Mononuclear cell (primary cell): ENCODE measurements around the gene ACCS. TPM values are rescaled to one million over a fixed set of nuclear protein-coding genes. Genes with fewer than 3 reads are reported as not detected.

Source experiments
- H3K27me3 ChIP-seq: 2 replicates; pipeline ENCODE4 v1.6.0; 2011; ENCODE audit warnings: low read length, control low read depth; ENCODE audit not compliant: insufficient read depth
- H3K4me1 ChIP-seq: 2 replicates; pipeline ENCODE4 v1.5.1; 2011; ENCODE audit warnings: mild to moderate bottlenecking, low read length, control low read depth; ENCODE audit not compliant: insufficient read depth
- H3K4me3 ChIP-seq: 2 replicates; pipeline ENCODE4 v1.5.1; 2011; ENCODE audit warnings: mild to moderate bottlenecking, low read length, moderate library complexity
- H3K9me3 ChIP-seq: 2 replicates; pipeline ENCODE4 v1.5.1; 2011; ENCODE audit warnings: low read depth, mild to moderate bottlenecking, control low read depth, low read length
- total RNA-seq: library from RNA; depleted of rRNA; stranded (reverse); fragments of >200 nt; gene quantifications from one replicate; pipeline ENCODE4 v1.2.3, GENCODE V29; 2012

Gene ACCS
- total RNA-seq, 1 donor, result 4.8 TPM

GRCh38 chr11:44127130-44127529, 61.1 kb downstream of the ACCS start:
- no peaks in the 10 kb centered on the region for H3K27me3 ChIP-seq

DNA sequence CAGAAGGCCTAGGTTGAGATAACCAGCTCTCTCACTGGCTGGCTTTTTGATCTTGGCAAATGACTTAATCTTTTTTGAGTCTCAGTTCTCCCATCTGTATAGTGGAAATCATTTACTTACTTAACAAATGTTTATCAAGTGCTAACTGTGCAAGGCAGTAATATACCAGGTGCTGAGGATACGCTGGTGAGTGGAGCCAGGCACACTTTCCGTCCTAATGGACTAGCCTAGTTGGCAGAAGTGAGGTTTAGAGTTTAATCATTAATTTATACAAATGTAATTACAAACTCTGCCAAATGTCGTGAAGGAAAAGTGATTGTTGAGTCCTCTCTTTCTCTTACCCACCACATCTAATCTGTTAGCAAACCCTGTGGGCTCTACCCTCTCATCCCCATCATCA, 62.7 kb downstream of the ACCS start:
- Histone ChIP-seq H3K4me3 (no peak overlapping the region), H3K9me3 (no peaks in the 10 kb centered on the region), H3K4me1 (no peaks in the 10 kb centered on the region), H3K27me3 (no peaks in the 10 kb centered on the region)

More at GRCh38 chr11:44127130-44127529, 61.1 kb downstream of the ACCS start:
- Histone ChIP-seq H3K4me3 (no peak overlapping the region), H3K4me1 (no peaks in the 10 kb centered on the region), H3K9me3 (no peaks in the 10 kb centered on the region)

GRCh38 chr11:44130751-44131150, 64.7 kb downstream of the ACCS start:
- H3K9me3 ChIP-seq, result no peaks in the 10 kb centered on the region
- H3K4me1 ChIP-seq, result no peaks in the 10 kb centered on the region
- H3K27me3 ChIP-seq, result no peaks in the 10 kb centered on the region
- no peak overlapping the region for H3K4me3 ChIP-seq

DNA sequence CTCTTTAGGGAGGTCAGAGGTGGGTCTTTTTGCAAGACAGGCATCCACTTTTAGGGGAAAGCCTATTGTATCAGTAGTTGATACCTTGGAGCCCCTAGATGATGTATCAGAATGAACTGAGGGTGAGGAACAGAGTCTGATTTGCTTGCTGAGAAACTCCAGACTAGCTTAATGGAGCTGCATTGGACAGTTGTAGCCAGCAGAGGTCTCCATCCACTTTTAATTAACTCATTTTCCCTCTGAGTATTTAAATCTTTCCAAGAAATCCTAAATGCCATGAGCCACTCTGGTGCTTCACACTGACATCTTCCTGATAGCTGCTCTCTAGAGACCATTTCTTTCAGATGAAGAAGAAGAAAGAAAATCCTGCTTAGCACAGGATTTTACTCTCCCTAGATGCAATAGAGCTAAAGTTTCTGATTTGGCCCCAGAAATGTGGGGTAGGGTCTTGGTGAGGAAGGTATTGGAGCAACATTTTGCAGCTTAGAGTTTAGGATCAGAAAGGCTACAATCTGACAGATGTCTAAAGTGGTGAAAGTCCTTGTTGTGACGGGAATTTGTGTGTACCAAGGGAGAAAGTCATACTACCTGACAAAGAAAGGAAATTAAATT, 67.4 kb downstream of the ACCS start:
- Histone ChIP-seq H3K4me3 (no peak overlapping the region), H3K27me3 (no peaks in the 10 kb centered on the region), H3K4me1 (no peaks in the 10 kb centered on the region), H3K9me3 (no peaks in the 10 kb centered on the region)

Other genes starting within 250 kb of the ACCS start
- gene ALKBH3, start 185.4 kb upstream of the ACCS start, total RNA-seq, result 20.0 TPM
- 5.7 TPM for gene C11orf96, start 123.6 kb upstream of the ACCS start, total RNA-seq
- gene ACCSL, start 18.3 kb upstream of the ACCS start, total RNA-seq, result 0.10 TPM
- gene EXT2, start 29.4 kb downstream of the ACCS start, total RNA-seq, result 44.0 TPM
- gene ALX4, start 243.9 kb downstream of the ACCS start, total RNA-seq, result not detected